ENCODE results near the gene FTSJ3. TPM values are rescaled to one million over a fixed set of nuclear protein-coding genes. Genes with fewer than 3 reads are reported as not detected.

Gene FTSJ3, protein sequence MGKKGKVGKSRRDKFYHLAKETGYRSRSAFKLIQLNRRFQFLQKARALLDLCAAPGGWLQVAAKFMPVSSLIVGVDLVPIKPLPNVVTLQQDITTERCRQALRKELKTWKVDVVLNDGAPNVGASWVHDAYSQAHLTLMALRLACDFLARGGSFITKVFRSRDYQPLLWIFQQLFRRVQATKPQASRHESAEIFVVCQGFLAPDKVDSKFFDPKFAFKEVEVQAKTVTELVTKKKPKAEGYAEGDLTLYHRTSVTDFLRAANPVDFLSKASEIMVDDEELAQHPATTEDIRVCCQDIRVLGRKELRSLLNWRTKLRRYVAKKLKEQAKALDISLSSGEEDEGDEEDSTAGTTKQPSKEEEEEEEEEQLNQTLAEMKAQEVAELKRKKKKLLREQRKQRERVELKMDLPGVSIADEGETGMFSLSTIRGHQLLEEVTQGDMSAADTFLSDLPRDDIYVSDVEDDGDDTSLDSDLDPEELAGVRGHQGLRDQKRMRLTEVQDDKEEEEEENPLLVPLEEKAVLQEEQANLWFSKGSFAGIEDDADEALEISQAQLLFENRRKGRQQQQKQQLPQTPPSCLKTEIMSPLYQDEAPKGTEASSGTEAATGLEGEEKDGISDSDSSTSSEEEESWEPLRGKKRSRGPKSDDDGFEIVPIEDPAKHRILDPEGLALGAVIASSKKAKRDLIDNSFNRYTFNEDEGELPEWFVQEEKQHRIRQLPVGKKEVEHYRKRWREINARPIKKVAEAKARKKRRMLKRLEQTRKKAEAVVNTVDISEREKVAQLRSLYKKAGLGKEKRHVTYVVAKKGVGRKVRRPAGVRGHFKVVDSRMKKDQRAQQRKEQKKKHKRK
- total RNA-seq (ENCODE audit: low replicate concordance): 61.0 and 70.8 TPM in 2 replicates

DNA sequence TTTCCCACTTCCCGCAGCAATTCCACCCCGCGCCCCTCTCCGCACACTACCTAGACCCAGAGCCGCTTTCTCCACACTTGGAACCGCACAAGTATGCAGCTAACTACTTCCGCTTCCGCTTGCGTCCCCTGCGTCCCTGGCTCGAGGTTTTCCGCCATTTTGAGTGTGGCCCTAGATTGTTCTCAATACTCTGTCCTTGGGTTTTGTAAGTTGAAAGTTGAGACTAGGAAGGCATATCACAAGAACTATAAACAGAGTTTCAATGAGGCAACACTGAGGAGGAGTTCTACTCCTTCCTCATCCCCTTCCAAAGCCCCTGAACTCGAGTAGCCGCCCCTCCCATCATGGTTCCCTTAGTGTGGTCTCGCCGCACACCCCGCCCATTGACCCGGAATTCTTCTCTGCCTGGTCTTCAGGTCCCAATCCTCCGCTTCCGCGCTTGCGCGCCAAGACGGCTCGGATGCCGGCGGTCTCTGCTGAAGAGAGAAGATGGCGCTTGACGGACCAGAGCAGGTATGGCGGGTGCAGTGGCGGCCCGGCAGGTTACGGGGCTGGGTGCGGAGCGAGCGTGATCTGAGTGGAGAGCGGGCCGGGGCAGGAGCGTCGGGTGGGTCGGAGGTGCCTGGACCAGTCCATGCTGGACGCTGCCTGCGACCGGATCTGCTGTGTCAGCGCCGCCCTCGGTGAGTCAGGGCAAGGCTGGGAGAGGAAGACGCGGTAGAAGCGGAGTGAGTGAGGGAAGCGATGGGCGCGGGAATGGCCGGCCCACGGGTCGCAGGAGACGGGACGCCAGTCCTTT, at the start of gene FTSJ3, which contains the start of gene PSMC5:
TSS of gene FTSJ3 (minus strand) at position 662 of the 799 bp plus-strand sequence. CDS start 761 bp downstream, outside the sequence.
TSS of gene PSMC5 (plus strand) at position 430 of the 799 bp plus-strand sequence. CDS start at position 490, 60 bp downstream.

GRCh38 chr17:63873577-63873976, 46.1 kb upstream of the FTSJ3 start, which contains the start of gene CSH2:
Gene CSH2, minus strand, starts transcription at chr17:63873677. Its CDS starts 63 bp downstream, at chr17:63873614.

GRCh38 chr17:63842540-63843386, 15.3 kb upstream of the FTSJ3 start, which contains the start of gene SMARCD2:
Gene SMARCD2, minus strand, starts transcription at chr17:63842685. Its CDS starts 11 bp downstream, at chr17:63842674.

GRCh38 chr17:63774141-63774968, 53.1 kb downstream of the FTSJ3 start, which contains the start of gene DDX42:
Gene DDX42, plus strand, starts transcription at chr17:63774170. Its CDS starts 12,880 bp downstream, at chr17:63787050.

GRCh38 chr17:63773272-63774140, 54.0 kb downstream of the FTSJ3 start, which contains the start of gene CCDC47:
Gene CCDC47, minus strand, starts transcription at chr17:63773597. Its CDS starts 7,422 bp downstream, at chr17:63766175.

Other genes with a start within 250 kb of the FTSJ3 start
- 8.5 and 13.6 TPM in 2 replicates for gene TACO1, start 226.8 kb downstream of the FTSJ3 start, total RNA-seq (ENCODE audit: low replicate concordance)
- gene MAP3K3, start 205.2 kb downstream of the FTSJ3 start, total RNA-seq (ENCODE audit: low replicate concordance): 27.4 and 42.9 TPM in 2 replicates
- gene LIMD2, start 127.5 kb downstream of the FTSJ3 start, total RNA-seq (ENCODE audit: low replicate concordance): 1.1 and 7.4 TPM in 2 replicates
- gene STRADA, start 85.9 kb downstream of the FTSJ3 start, total RNA-seq (ENCODE audit: low replicate concordance): 14.0 and 22.5 TPM in 2 replicates
- gene CCDC47, start 54.1 kb downstream of the FTSJ3 start, total RNA-seq (ENCODE audit: low replicate concordance): 59.0 and 97.6 TPM in 2 replicates
- gene DDX42, start 53.5 kb downstream of the FTSJ3 start, total RNA-seq (ENCODE audit: low replicate concordance): 53.7 and 57.8 TPM in 2 replicates
- gene PSMC5, start 232 bp downstream of the FTSJ3 start, total RNA-seq (ENCODE audit: low replicate concordance): 96.3 and 113 TPM in 2 replicates
- 75.8 and 83.0 TPM in 2 replicates for gene SMARCD2, start 15.0 kb upstream of the FTSJ3 start, total RNA-seq (ENCODE audit: low replicate concordance)
- not detected in 2 replicates for gene CSH2, start 46.0 kb upstream of the FTSJ3 start, total RNA-seq (ENCODE audit: low replicate concordance)
- not detected in 2 replicates for gene GH2, start 54.3 kb upstream of the FTSJ3 start, total RNA-seq (ENCODE audit: low replicate concordance)
- gene CSH1, start 68.9 kb upstream of the FTSJ3 start, total RNA-seq (ENCODE audit: low replicate concordance): not detected in 2 replicates
- not detected in 2 replicates for gene CSHL1, start 83.6 kb upstream of the FTSJ3 start, total RNA-seq (ENCODE audit: low replicate concordance)
- gene GH1, start 91.2 kb upstream of the FTSJ3 start, total RNA-seq (ENCODE audit: low replicate concordance): not detected in 2 replicates
- gene CD79B, start 104.7 kb upstream of the FTSJ3 start, total RNA-seq (ENCODE audit: low replicate concordance): 1.8 TPM in 1 of 2 replicates, not detected in the other
- not detected in 2 replicates for gene SCN4A, start 145.3 kb upstream of the FTSJ3 start, total RNA-seq (ENCODE audit: low replicate concordance)
- gene PRR29, start 170.7 kb upstream of the FTSJ3 start, total RNA-seq (ENCODE audit: low replicate concordance): 0.15 and 0.70 TPM in 2 replicates
- gene ICAM2, start 193.0 kb upstream of the FTSJ3 start, total RNA-seq (ENCODE audit: low replicate concordance): 1.8 and 7.6 TPM in 2 replicates